HG03097 (cell line): Measurements from ENCODE around the gene GSX2.
"Not testable (repeated sequence)": the region's sequence is repeated elsewhere in the genome, so short reads cannot be mapped to it uniquely, and the experiment has no call there.

Experiments used
- ATAC-seq: cut with Tn5 transposase; IDR thresholded peaks from one replicate; pipeline ENCODE4 v1.9.1; 2021; ENCODE audit not compliant: unreplicated experiment, low FRiP score

Gene GSX2

DNA sequence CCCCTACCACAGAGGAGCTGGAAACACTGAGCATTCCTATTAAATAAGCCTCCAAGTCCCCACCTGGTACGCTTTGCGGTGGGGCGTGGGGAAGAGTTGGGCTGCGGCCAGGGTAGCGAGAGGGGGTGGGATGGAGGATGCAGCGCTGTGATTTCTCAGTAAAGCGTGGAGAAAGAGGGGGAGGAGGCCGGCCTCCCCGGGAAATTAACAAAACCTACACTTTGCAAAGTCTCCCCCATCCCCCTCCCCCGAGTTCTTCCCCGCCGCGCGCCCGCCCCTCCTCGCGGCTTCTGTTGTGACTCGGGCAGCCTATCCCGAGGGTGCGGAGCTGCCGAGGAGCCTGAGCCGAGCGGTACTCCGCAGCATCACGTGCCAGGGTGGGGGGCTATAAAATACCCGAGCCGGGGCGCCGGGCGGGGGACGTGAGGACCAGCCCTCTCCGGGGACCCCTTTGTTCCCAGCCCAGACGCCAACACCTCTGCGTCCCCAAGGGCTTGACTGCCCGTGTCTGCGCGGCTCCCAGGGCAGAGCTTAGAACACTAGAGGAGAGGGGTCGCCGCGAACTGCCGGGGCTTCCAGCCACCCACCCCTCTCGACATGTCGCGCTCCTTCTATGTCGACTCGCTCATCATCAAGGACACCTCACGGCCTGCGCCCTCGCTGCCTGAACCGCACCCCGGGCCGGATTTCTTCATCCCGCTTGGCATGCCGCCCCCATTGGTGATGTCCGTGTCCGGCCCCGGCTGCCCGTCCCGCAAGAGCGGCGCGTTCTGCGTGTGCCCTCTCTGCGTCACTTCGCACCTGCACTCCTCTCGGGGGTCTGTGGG lies at the start of gene GSX2:
GSX2 (plus strand) TSS at position 416 of the 827 bp plus-strand sequence; CDS start at position 598, 182 bp downstream.
- ATAC-seq: no peak

DNA sequence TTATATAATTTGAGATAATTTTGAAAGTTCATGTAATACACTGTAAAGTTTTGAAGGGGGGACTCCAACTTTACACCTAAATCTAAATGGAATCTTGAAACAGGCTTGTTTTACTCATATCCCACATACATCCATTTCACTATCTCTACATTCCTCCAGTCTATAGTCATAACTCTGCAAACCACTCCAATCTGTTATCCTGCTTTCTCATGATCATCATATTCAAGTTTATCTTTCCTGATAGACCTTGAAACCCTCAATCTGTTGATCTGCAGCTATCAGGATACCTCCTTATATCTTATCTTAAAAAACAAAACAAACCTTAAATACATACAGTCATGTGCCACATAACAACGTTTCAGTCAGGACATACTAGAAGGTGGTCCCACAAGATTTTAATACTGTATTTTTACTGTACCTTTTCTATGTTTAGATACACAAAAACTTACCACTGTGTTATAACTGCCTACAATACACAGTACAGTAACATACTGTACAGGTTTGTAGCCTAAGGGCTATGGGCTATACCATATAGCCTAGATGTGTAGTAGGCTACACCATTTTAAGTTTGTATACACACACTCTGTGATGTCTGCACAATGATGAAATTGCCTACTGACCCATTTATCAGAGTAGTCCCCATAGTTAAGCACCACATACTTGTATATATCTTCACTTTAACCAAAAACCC lies 49.6 kb upstream of the GSX2 start:
- no peak for ATAC-seq

DNA sequence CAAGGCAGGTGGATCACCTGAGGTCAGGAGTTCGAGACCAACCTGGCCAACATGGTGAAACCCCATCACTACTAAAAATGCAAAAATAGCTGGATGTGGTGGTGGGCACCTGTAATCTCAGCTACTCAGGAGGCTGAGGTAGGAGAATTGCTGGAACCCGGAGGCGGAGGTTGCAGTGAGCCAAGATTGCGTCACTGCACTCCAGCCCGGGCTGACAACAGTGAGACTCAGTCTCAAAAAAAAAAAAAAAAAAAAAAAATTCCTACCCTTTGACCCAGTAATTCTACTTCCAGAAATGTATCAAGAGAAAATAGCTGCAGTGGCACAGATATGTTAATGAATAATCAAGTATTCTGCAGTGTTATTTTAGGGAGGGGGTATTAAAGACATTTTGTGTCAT lies 46.6 kb upstream of the GSX2 start:
- not testable (repeated sequence) for ATAC-seq

DNA sequence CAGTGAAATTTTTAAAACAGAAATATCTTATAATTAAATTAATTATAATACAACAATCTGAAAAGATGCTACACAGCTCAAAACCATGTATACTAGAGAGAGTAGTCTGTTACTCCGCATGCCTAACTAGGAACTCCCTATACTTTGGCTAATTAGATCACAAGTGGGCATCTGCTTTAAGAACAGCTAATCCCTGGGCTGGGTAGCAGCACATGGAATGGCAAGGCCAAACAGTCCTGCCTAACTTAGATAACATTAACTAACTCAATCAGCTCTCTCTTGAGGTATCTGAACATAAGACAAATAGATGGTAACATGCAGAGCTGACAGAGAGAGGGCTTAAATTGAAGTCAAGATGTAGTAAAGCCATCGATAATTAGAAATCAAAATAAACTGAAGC lies 45.5 kb upstream of the GSX2 start:
- no peak for ATAC-seq

DNA sequence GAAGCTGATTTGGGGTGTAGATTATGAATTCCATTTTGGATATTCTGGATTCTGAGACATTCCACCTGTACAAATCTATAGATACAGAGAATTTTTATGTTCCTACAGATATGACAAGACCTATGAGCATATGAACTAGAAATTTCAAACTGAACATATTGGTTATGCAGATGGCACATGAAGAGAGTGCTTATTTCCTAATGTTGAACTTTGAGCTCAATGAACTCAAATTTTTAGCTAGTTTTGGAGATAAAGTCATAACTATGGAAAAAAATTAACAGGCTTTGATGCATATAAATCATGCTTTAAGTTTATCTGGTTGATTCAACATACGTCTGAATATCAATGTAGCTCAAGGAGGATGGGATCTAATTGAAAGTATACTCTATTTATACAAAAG lies 44.5 kb upstream of the GSX2 start:
- no peak for ATAC-seq

DNA sequence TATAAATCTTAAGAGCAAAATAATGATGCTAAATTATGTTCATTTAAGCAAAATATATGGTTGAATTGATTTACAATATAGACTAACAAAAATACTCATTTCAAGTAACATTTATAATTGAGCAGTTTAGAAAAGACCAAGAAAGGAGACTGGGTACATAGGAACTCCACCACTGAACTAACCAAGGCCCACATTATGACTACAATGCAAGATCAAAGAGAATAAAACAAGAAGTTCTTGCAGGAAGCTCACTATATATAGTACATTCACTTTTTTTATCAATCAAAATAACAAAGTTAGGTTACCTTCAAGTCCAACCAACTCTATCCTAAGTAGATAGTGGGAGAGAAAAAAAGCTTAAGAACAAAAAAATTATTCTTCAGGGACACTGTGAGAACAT lies 43.6 kb upstream of the GSX2 start:
- ATAC-seq: no peak

DNA sequence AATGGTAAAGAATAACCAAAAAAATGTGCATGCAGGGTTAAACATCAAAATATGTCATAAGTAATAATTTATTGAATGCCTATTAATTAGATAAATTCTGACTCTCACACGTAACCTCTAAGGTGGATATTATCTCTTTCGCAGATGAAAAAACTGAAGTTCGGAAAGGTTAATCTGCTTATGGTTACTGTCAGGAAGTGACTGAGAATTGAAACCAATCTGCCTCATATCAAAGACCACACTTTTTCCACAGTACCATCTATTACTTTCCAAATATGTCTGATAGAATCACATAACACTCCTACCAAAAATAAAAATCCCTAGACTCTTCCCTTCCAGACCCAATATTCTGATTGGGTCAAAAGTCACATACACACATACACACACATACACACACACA lies 41.8 kb upstream of the GSX2 start:
- ATAC-seq: no peak

DNA sequence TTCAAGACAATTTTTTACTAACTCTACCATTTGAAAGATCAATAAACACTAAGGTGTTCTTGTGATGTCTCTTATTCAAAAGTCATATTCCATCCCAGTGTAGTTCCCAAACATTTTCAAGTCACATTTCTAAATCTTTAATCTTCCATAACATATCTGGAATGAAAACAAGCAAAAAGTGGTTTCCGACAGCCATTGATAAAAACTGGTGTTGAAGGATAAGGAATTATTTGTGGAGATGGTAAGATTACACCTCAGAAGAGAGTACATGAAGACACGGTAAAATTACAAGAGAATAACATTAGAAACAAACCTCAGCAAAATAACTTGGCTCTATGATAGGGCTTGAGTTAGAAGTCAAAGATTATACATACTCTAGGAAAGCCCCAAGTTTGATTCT lies 39.8 kb upstream of the GSX2 start:
- ATAC-seq: no peak

DNA sequence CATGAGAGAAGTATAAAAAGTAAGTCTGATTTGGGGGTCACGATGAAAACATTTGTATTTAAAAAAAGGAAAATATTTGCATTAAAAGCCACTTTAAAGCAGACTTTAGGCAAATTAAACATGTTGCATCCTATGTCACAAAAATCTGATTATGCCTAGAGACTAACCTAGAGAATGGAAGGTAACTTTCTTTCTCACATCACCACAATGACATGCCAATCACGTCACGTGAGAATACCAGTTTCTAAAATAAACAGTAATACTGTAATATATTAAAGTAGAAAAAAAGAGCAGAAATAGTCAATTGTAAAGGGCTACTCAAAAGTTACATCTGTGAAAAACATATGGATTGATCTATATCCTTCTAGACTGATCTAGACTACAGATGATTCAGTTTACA lies 38.9 kb upstream of the GSX2 start:
- no peak for ATAC-seq

DNA sequence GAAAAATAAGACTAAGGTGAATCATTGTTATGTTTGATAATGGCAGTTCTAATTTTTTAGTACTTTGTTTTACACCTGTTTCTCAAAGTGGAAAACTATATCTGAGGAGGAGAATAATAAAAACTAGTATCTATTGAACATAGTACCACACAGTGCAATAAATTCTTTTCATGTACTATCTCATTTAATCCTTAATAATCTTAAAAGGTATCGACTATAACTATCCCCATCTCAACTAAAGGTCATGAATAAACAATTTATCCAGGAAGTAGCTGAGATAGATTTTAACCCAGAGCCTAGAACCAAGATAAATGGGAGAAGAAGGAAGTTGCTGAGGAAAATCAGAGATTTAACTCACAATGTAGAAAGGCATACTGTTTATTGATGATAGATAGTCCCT lies 38.1 kb upstream of the GSX2 start:
- no peak for ATAC-seq

DNA sequence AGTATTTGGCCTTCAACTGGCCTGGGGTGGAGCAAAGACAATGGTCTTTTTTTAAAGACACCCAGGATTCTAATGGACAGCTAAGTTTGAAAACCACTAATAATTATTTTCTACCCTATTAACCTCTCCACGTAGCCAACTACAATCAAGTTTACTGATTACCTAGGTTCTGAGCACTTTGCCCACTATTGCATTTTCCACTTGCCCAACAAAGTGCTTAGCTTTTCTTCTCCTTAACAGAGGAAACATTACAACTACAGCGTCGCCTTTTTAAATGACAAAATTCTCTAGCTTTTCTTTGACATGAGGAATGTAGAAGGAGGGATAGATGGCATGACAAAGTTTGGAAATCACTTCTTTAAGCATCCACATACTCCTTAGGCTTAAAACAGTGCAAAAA lies 37.6 kb upstream of the GSX2 start:
- ATAC-seq: no peak

DNA sequence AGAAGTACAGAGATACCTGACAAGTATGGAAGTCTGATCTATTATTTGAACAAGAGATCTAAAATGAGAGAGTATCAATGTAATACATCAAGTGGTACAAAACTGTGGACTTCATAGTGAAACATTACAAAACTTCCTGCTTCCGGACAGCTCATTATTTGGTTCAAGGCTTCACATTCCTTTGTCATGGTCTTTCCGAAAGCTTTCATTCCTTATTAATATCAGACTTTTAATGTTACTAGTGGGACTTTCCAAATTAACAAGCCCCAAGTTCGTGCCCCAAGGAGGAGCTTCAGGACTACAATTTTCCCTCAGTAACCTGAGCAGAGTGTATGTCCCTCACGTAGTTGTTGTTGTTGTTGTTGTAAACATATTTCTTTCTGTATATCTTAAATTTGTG lies 36.7 kb upstream of the GSX2 start:
- no peak for ATAC-seq

DNA sequence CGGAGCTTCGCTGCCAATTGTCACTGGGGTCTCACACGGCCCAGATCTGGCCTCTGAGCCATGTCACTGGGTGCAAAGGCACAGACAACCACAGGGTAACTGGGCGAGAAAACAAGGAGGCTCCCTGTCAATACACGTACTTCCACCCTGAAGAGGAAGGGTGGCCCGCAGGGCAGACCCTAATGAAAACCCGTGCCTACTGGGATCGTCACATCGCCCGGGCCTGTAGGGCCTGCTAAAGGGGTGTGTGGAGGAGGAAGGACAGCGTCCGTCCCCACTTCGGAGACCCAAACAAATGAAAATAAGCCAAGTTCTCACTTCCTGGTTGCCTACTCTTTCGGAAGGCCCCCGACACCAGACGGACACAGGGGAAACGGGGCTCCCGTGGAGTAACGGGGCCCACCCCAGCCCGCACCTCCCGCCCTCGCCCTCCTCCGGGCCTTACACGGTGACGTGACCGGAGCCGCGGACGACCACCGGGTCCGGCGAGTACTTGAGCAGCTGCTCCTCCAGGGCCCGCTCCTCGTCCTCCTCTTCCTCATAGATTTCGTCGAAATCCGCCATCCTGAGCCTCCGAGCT lies 36.1 kb upstream of the GSX2 start:
- ATAC-seq: peak; percentile 23

DNA sequence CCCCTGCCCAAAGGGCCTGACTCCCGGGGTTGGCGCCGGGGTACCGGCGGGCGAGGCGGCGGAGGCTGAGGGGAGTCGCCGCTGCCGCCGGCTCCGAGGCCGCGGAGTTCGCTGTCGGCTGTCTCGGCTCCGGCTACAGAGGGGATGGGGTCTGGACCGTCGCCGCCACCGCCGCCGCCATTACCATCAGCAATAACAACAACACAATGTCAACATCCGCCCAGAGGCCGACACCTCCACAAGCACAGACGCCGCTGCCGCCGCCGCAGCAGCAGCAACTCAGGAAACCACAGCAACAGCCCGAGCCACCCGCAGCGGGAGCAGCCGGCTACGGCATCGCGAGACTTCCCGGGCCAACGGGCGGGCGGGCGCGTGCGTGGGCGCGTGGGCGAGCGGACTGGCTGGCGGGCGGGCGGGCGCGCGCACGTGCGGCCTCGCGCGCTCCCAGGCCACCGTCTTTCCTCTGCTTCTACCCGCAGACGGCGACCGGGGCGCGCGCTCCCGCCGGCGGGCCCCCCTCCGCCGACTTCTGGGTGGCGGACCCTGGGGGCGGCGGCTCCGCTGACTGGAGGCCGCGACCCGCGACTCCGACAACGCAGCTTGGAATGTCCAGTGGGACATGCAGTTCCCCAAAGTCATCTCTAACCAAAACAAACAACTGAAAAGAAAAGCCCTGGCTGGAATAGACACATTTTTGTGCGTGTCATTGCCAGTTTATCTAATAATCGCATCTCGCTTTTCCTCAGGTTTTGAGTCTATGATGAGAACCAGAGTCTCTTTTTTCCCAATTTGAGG lies 35.4 kb upstream of the GSX2 start, which contains the start of gene CHIC2:
CHIC2 (minus strand) TSS at position 289 of the 795 bp plus-strand sequence. CDS start 305 bp downstream, outside the sequence.
- ATAC-seq: peak; percentile 90

DNA sequence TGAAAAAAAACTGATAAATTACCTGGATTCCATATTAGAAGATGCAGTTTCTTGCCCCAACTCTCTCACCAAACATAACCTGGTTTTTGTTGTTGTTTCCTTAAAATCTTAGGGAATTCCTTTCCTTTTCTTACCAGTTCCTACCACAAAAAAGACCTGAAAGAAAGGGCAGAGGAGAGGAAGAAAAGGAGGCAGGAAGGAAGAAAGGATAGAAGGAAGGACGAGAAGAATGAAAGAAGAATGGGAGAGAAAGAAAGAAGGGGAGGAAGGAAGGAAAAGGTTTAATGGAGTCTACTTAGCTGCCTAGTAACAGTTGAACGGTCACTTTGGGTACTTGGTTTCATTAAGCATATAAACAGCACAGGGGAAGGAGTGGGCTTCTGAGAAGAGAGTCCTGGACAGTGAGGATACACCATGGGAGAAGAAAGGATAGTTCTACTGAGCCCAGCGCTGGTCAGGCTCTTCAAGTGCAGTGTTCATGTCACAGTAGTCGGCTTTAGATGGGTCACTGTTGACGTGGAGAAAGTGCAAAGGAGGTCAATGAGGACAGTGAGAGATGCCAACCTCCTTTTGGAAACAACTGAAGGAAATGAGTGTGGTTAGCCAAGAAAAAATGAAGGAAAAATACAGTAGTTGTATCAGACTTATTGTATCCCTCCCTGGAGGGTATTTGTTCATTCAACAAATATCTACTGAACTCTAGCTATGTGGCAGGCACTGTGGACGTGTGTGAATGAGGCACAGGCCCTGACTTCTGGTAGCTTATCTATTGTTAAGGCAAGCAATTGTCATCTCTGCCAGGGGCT lies 34.5 kb upstream of the GSX2 start:
- no peak for ATAC-seq

DNA sequence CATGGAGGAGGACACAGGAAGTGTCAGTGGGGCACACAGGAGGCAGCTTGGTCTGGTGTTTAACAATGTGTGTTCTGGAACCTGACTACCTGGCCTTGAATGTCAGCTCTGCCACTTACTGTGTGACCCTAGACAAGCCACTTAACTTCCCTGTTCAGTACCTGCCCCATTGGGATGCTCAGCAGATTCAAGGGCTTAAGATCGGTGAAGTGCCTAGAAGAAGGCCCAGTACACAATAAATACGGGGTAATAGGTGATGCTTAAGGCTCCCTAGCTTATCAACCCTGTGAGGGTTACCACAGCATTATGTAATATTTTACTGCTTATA lies 33.9 kb upstream of the GSX2 start:
- ATAC-seq: no peak

DNA sequence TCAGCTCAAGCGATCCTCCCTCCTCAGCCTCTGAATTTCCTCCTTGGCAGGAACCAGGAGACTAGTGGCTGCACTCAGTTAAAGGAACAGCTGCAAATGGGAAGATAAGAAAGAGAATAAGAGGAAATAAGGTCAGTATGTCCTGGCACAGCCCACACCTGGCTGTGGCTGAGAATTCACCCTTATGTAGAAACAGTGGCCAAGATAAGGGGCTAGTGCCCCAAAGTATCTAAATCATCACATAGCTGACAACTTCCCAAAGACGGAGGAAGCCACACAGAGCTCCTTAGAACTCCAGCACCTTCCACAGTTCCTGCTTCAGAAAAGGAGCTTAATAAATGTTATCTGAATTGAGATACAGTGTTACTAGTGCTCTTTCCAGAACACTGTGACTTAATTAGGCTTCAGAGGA lies 33.2 kb upstream of the GSX2 start:
- ATAC-seq: no peak

DNA sequence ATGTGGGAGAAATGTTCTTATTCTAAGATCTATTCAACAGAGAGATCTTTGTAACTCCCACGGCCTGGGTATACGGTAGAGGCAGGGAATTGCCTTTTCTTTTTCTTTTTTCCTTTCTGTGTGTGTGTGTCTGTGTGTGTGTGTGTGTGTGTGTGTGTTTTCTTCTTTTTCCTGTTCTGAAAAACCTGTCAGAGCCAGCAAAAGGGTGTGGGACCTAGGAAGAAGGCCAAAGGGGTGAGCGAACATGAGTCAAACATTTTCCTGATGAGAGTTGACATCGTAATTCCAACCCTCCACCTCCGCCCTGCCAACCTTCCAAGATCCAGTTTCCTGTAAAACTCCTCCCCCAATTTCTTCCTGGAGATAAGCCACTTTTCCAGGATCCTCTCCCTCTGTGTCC lies 32.8 kb upstream of the GSX2 start:
- no peak for ATAC-seq

DNA sequence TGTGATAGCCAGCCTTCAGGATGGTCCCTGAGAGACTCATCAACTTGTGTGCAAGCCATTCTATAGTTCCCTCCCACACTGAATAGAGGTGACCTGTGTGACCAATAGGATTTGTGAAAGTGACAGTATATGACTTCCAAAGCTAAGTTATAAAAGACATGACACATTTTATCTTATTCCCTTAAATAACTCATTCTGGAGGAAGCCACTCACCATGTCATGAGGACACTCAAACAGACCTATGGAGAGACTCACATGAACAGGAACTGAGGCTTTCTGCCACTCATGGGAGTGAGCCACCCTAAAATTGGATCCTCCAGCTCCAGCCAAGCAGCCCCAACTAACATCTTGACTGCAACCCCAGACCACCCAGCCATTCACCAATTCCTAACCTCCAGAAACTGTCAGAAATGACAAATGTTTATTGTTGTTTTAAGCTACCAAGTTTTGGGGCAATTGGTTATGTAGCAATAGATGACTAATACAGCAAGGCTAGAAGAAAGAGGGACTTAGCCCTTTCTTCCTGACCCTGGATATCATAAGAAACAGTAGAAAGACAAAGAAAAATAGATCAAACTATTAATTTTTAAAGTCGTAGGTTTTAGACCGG lies 26.6 kb upstream of the GSX2 start:
- ATAC-seq: no peak

DNA sequence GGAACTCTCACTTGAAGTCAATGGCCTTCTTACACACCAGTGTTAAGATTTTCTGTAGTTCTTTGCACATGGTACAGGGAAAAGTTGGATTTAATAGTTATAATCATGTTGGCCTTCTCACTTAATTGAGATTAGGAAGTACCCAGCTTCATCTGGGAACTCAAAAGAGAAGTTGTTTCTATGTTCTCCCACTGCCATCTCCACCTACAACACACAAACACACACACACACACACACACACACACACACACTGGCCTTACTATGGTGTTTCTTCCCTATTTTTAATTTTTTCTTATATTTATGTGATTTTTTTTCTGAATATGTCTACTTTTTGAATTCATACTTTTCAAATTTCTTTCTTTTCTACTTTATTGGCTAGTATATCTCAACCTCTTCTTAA lies 25.6 kb upstream of the GSX2 start:
- no peak for ATAC-seq
